Lower leg skin (tissue), 4 donors: ENCODE data around the gene TIAM2. TPM values are rescaled to one million over a fixed set of nuclear protein-coding genes. Genes with fewer than 3 reads are reported as not detected.
A peak's percentile ranks its signal among the peaks of the same experiment; 100 is the strongest.
"Not testable (repeated sequence)": the region's sequence is repeated elsewhere in the genome, so short reads cannot be mapped to it uniquely, and the experiment has no call there.

ENCODE experiments used
- DNase-seq, 2 donors: peaks; one replicate each; pipeline ENCODE4 v3.0.0-alpha.2; 2019; ENCODE audit warnings: low spot score in 2 of 2
- H3K4me3 ChIP-seq: fragments of 200-600 bp; sonication (generic); 2 replicates; pipeline ENCODE4 v1.5.1; 2017; ENCODE audit warnings: mild to moderate bottlenecking, low read depth; ENCODE audit not compliant: poor library complexity, severe bottlenecking
- CTCF ChIP-seq, 3 donors: fragments of 450-650 bp; IDR thresholded peaks; one replicate each; pipeline ENCODE4 v1.5.1; 2016; ENCODE audit warnings: antibody characterized with exemption in 3 of 3, mild to moderate bottlenecking in 3 of 3, moderate library complexity in 2 of 3
- POLR2A ChIP-seq, 2 donors: fragments of 450-650 bp; IDR thresholded peaks; one replicate each; pipeline ENCODE4 v1.6.1; 2016 to 2017; ENCODE audit warnings: antibody characterized with exemption in 2 of 2, mild to moderate bottlenecking in 1 of 2, moderate library complexity in 1 of 2
- WGBS, 2 donors: methylation state at CpG; one replicate each; pipeline ENCODE4 v1.1.5; 2018; 5-methylcytosine and 5-hydroxymethylcytosine counted together
- intact Hi-C: fragments of 100-400 bp; cut with DNase I; formaldehyde crosslinking; loops from one replicate; pipeline ENCODE4 v1.15.0; 2023; ENCODE audit warnings: low total_unique reads
- total RNA-seq, 4 donors: library from RNA; depleted of rRNA; stranded (reverse); fragments of >200 nt; gene quantifications; one replicate each; pipeline ENCODE4 v1.1.0, GENCODE V29; 2016

The TIAM2 gene
- total RNA-seq, 4 donors from 2014 or later = 5.4 to 11.0 (median 7.4) TPM

- TF ChIP-seq CTCF (IDR thresholded peaks at IDR 0.05) = no peak
- TF ChIP-seq POLR2A (IDR thresholded peaks at IDR 0.05) = no peak
- DNase-seq = peak in 1 of 2 donors; percentile 26
- H3K4me3 ChIP-seq = no peak overlapping the region
- intact Hi-C loops = no loop called here
- WGBS, 2 donors = 63 to 64% methylated on average over 12 of the region's 12 CpGs
Measured at GRCh38 chr6:155223646-155224451, 228.7 kb downstream of the TIAM2 start.

- DNase-seq = peak in 1 of 2 donors; percentile 77
- H3K4me3 ChIP-seq = no peak overlapping the region
- TF ChIP-seq CTCF (IDR thresholded peaks at IDR 0.05) (no peak), POLR2A (IDR thresholded peaks at IDR 0.05) (no peak)
- 88 to 94% methylated on average over 7 of the region's 7 CpGs for WGBS, 2 donors
- intact Hi-C loops = no loop called here
Measured at GRCh38 chr6:155224618-155225017, 229.5 kb downstream of the TIAM2 start.

GRCh38 chr6:155227046-155227445 lies 231.9 kb downstream of the TIAM2 start:
- no peak for DNase-seq
- WGBS, 2 donors = 90 to 95% methylated on average over 4 of the region's 4 CpGs
- no peak overlapping the region for H3K4me3 ChIP-seq
- TF ChIP-seq POLR2A (IDR thresholded peaks at IDR 0.05) (no peak), CTCF (IDR thresholded peaks at IDR 0.05) (no peak)
- intact Hi-C loops = no loop called here

- TF ChIP-seq POLR2A (IDR thresholded peaks at IDR 0.05) (no peak), CTCF (IDR thresholded peaks at IDR 0.05) (no peak)
- no peak overlapping the region for H3K4me3 ChIP-seq
- intact Hi-C loops = no loop called here
- DNase-seq = no peak
- WGBS, 2 donors = 45 to 50% methylated on average over 10 to 13 of the region's 13 CpGs
Measured at GRCh38 chr6:155228546-155229166, 233.5 kb downstream of the TIAM2 start.

GRCh38 chr6:155230975-155231374 lies 235.9 kb downstream of the TIAM2 start:
- 74 to 88% methylated on average over 4 of the region's 4 CpGs for WGBS, 2 donors
- not testable (repeated sequence) for DNase-seq, H3K4me3 ChIP-seq
- intact Hi-C loops = loop anchor here (10.0 kb wide), 1 partner anchor 306 kb away; no protein-coding TSS in a partner anchor

GRCh38 chr6:155232848-155233247 lies 237.7 kb downstream of the TIAM2 start:
- intact Hi-C loops = loop anchor here (10.0 kb wide), 1 partner anchor 308 kb away; no protein-coding TSS in a partner anchor
- WGBS, 2 donors = 67 to 80% methylated on average over 6 of the region's 6 CpGs
- no peak for DNase-seq
- H3K4me3 ChIP-seq = no peak overlapping the region
- TF ChIP-seq CTCF (IDR thresholded peaks at IDR 0.05) = no peak
- no peak for TF ChIP-seq POLR2A (IDR thresholded peaks at IDR 0.05)
